NB4 (cell line): ENCODE data around the gene BATF3.
A peak's percentile ranks its signal among the peaks of the same experiment; 100 is the strongest.

Experiments used
- DNase-seq: peaks from one replicate; pipeline ENCODE4 v3.0.0; 2010; ENCODE audit warnings: low read depth
- H3K4me3 ChIP-seq: one replicate; pipeline ENCODE4 v1.5.1; 2011; ENCODE audit warnings: mild to moderate bottlenecking, low read depth, low read length, moderate library complexity
- CTCF ChIP-seq: IDR thresholded peaks from one replicate; pipeline ENCODE4 v1.5.1; 2012; ENCODE audit warnings: low read depth, low read length
- MYC ChIP-seq: IDR thresholded peaks from 2 replicates; pipeline ENCODE4 v1.6.1; 2011; ENCODE audit warnings: low read depth, low read length
- POLR2A ChIP-seq: IDR thresholded peaks from 2 replicates; pipeline ENCODE4 v1.6.1; 2011; ENCODE audit warnings: mild to moderate bottlenecking; ENCODE audit not compliant: insufficient read length; ENCODE audit errors: extremely low read depth
- TF ChIP-seq, protein P1 (sequence below): IDR thresholded peaks from 2 replicates; pipeline ENCODE4 v1.6.1; 2011; ENCODE audit warnings: low read depth, low read length

The BATF3 gene

DNA sequence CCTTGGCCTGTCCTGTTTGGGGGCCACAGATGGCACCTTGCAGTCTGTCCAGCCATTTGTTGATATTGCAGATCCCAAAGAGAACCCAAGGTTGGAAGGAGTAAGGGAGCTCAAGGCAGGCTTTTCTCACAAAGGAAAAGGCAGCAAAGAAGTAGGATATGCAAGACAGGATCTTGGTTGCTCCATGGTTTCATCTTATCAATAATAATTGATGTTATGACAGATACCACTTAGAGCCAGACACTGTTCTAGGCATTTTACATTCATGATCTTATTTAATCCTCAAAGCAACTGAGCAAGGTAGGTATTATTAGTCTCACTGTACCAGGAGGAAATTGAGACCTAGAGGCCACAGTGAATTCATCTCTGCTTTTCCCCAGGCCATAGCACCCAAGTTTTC is 28.8 kb downstream of the BATF3 start:
- H3K4me3 ChIP-seq, result peak overlapping the region; percentile 16
- no peak for TF ChIP-seq MYC
- no peak for TF ChIP-seq POLR2A
- TF ChIP-seq, protein P1, sequence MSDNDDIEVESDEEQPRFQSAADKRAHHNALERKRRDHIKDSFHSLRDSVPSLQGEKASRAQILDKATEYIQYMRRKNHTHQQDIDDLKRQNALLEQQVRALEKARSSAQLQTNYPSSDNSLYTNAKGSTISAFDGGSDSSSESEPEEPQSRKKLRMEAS, result no peak
- TF ChIP-seq CTCF, result no peak
- DNase-seq, result no peak

DNA sequence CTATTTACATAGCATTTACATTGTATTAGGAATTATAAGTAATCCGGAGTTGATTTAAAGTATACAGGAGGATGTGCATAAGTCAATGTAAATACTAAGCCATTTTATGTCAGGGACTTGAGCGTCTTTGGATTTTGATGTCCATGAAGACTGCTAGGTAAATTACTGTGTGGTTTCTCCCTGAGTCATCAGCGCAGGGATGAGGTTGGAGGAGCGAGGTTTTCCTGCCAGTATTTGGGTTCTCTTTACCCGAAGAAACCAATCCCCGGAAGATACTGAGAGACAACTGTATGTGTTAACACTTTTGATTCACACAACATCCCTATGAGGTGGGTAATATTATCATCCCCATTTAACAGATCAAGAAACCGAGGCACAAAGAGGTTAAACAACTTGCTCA is 29.3 kb downstream of the BATF3 start:
- no peak for DNase-seq

GRCh38 chr1:212669600-212669999 is 30.0 kb downstream of the BATF3 start:
- no peak overlapping the region for H3K4me3 ChIP-seq
- TF ChIP-seq POLR2A (no peak), MYC (no peak), CTCF (no peak)
- TF ChIP-seq, protein P1, result no peak
- no peak for DNase-seq

More for the DNA sequence above, 29.3 kb downstream of the BATF3 start:
- TF ChIP-seq MYC (no peak), CTCF (no peak), POLR2A (no peak)
- TF ChIP-seq, protein P1, result no peak
- H3K4me3 ChIP-seq, result no peak overlapping the region

GRCh38 chr1:212669102-212669501 is 30.5 kb downstream of the BATF3 start:
- TF ChIP-seq CTCF, result peak; percentile 35
- TF ChIP-seq, protein P1, result no peak
- peak; percentile 71 for DNase-seq

DNA sequence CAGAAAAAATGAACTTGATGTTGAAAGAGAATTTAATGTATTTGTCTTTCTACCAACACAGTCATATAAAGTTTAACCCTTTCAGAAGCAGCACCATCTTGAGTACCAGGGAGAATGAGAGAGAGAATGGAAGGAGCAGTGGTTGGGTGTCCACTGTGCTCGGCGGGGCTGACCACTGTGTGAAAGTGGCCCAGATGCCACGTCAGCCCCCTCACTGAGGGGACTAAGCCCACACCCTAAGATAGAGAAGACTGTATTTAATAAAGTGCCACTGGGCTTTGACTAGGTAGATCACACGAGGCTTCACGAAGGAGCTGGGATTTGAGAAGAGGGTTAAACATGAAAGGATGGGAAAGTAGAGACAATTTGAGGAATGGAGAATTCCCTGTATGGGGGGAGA is 31.2 kb downstream of the BATF3 start:
- TF ChIP-seq MYC (no peak), CTCF (no peak), POLR2A (no peak)
- TF ChIP-seq, protein P1, result no peak
- no peak for DNase-seq
- no peak overlapping the region for H3K4me3 ChIP-seq

More at GRCh38 chr1:212669102-212669501, 30.5 kb downstream of the BATF3 start:
- no peak overlapping the region for H3K4me3 ChIP-seq
